CD14-positive monocyte (primary cell): ENCODE data around the gene CAMTA1. TPM values are rescaled to one million over a fixed set of nuclear protein-coding genes. Genes with fewer than 3 reads are reported as not detected.

Experiments used
- DNase-seq, 3 donors: peaks; one replicate each; pipeline ENCODE4 v3.0.0-alpha.2; 2011 to 2022
- H2AFZ ChIP-seq: 2 replicates; pipeline ENCODE4 v1.6.0; 2012; ENCODE audit warnings: mild to moderate bottlenecking, low read depth, low read length, inconsistent platforms; ENCODE audit not compliant: insufficient read depth, poor library complexity, severe bottlenecking
- H3K27ac ChIP-seq, 2 donors: 1 replicate in 1 of 2; 2 replicates in 1 of 2; pipeline ENCODE4 v1.5.1; 2012 to 2013; ENCODE audit warnings: low read length in 2 of 2, control low read depth in 1 of 2, inconsistent platforms in 1 of 2, low read depth in 1 of 2, mild to moderate bottlenecking in 1 of 2
- H3K27me3 ChIP-seq, 2 donors: one replicate each; pipeline versions ENCODE4 v1.6.0 to v1.6.1; 2011 to 2013; ENCODE audit warnings: low read length in 2 of 2; ENCODE audit not compliant: control insufficient read depth in 2 of 2, insufficient read depth in 2 of 2
- H3K36me3 ChIP-seq, 2 donors: replicated peaks in 1 of 2; 1 replicate in 1 of 2; 2 replicates in 1 of 2; pipeline versions ENCODE4 v1.5.1 to v1.6.1; 2012 to 2013; ENCODE audit warnings: low read length in 2 of 2, control low read depth in 1 of 2, inconsistent platforms in 1 of 2, mild to moderate bottlenecking in 1 of 2; ENCODE audit not compliant: insufficient read depth in 2 of 2, control insufficient read depth in 1 of 2
- H3K4me1 ChIP-seq, 2 donors: 1 replicate in 1 of 2; 2 replicates in 1 of 2; pipeline versions ENCODE4 v1.5.1 to v1.6.1; 2012 to 2013; ENCODE audit warnings: low read length in 2 of 2, control low read depth in 1 of 2, inconsistent platforms in 1 of 2, mild to moderate bottlenecking in 1 of 2, moderate library complexity in 1 of 2; ENCODE audit not compliant: insufficient read depth in 2 of 2, control insufficient read depth in 1 of 2
- H3K4me2 ChIP-seq: replicated peaks from 2 replicates; pipeline ENCODE3; 2012; ENCODE audit warnings: low read length, moderate library complexity, mild to moderate bottlenecking; ENCODE audit not compliant: poor library complexity, severe bottlenecking; ENCODE audit errors: extremely low read depth
- H3K4me3 ChIP-seq, 3 experiments: fragments of 200-600 bp in 1 of 3; sonication (generic) in 1 of 3; replicated peaks in 1 of 3; 1 replicate in 2 of 3; 2 replicates in 1 of 3; pipeline ENCODE4 v1.5.1; 2011 to 2013; ENCODE audit warnings: low read length in 3 of 3, mild to moderate bottlenecking in 3 of 3, control low read depth in 2 of 3, low read depth in 2 of 3, inconsistent platforms in 1 of 3, moderate library complexity in 1 of 3
- H3K79me2 ChIP-seq: 2 replicates; pipeline ENCODE4 v1.6.0; 2012; ENCODE audit warnings: mild to moderate bottlenecking, control low read depth, inconsistent platforms, low read length, moderate library complexity; ENCODE audit not compliant: insufficient read depth
- H3K9ac ChIP-seq: 2 replicates; pipeline ENCODE4 v1.6.0; 2017; ENCODE audit warnings: low read length, mild to moderate bottlenecking; ENCODE audit not compliant: insufficient read depth, poor library complexity, severe bottlenecking
- H3K9me3 ChIP-seq, 2 donors: replicated peaks in 1 of 2; 1 replicate in 1 of 2; 2 replicates in 1 of 2; pipeline versions ENCODE4 v1.5.1 to v1.6.1; 2012 to 2013; ENCODE audit warnings: low read length in 2 of 2, control low read depth in 1 of 2; ENCODE audit not compliant: control insufficient read depth in 1 of 2, insufficient read depth in 1 of 2
- H4K20me1 ChIP-seq: 2 replicates; pipeline ENCODE4 v1.6.0; 2012; ENCODE audit warnings: mild to moderate bottlenecking, low read length, control low read depth, moderate library complexity; ENCODE audit not compliant: insufficient read depth
- H3K27ac Mint-ChIP-seq, 7 donors: one replicate each; pipeline ENCODE4 v1.8.0; 2020; ENCODE audit warnings: mild to moderate bottlenecking in 7 of 7, mixed read lengths in 7 of 7, moderate library complexity in 6 of 7, inconsistent platforms in 2 of 7
- H3K27me3 Mint-ChIP-seq, 3 donors: one replicate each; pipeline ENCODE4 v1.8.0; 2021 to 2022; ENCODE audit warnings: low read depth in 3 of 3, mild to moderate bottlenecking in 3 of 3, mixed read lengths in 3 of 3, moderate library complexity in 3 of 3, inconsistent platforms in 1 of 3
- H3K36me3 Mint-ChIP-seq, 2 donors: one replicate each; pipeline ENCODE4 v1.8.0; 2020; ENCODE audit warnings: mixed read lengths in 2 of 2, inconsistent platforms in 1 of 2, mild to moderate bottlenecking in 1 of 2
- H3K4me1 Mint-ChIP-seq: one replicate; pipeline ENCODE4 v1.8.0; 2020; ENCODE audit warnings: mild to moderate bottlenecking, mixed read lengths
- H3K4me3 Mint-ChIP-seq, 2 donors: one replicate each; pipeline ENCODE4 v1.8.0; 2020; ENCODE audit warnings: mild to moderate bottlenecking in 2 of 2, mixed read lengths in 2 of 2, moderate library complexity in 1 of 2
- H3K9me3 Mint-ChIP-seq, 7 donors: one replicate each; pipeline ENCODE4 v1.8.0; 2020 to 2022; ENCODE audit warnings: mixed read lengths in 7 of 7, mild to moderate bottlenecking in 6 of 7, moderate library complexity in 6 of 7, inconsistent platforms in 2 of 7
- WGBS: methylation state at CpG from one replicate; pipeline ENCODE4 v1.1.5; 2013; ENCODE audit warnings: missing lambda C conversion rate; ENCODE audit not compliant: insufficient coverage; 5-methylcytosine and 5-hydroxymethylcytosine counted together
- intact Hi-C, 2 donors: fragments of 100-400 bp; cut with micrococcal nuclease; formaldehyde crosslinking; loops; one replicate each; pipeline versions ENCODE4 v1.15.0 to v1.15.1; 2023
- polyA plus RNA-seq, 3 donors: library from polyadenylated mRNA; depleted of rRNA in 1 of 3; unstranded in 2 of 3; stranded (reverse) in 1 of 3; fragments of 300-500 nt in 2 of 3; fragments of >200 nt in 1 of 3; fragmentation: Illumina TruSeq in 2 of 3; gene quantifications; 1 replicate in 2 of 3; 2 replicates in 1 of 3; pipeline ENCODE4 v1.2.3, GENCODE V29; 2012 to 2021
- TF ChIP-seq, protein P1 (sequence below): fragments of 200-600 bp; IDR thresholded peaks from one replicate; pipeline ENCODE4 v1.8.0; 2022; ENCODE audit warnings: antibody characterized with exemption, mild to moderate bottlenecking

The CAMTA1 gene
- polyA plus RNA-seq, 3 donors, result 52.0 to 89.6 (median 78.3) TPM

DNA sequence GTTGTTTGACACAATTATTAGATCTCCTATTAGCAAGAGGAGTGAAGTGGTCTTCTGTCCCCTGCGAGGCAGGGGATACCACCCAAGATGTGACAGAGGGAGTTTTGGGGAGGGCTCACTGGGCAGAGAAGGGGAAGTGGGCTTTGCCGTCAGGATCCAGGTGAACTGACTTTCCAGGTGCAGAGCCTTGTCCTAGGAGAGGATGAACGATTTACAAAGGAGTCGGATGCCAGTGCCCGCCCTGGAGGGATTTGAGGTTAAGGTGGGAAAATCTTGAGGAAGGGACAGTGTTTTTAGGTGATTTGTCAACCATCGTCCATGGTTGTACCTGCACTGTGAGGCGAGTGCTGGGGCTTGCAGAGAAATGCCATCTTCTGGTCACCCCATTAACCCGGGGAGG lies 201.0 kb downstream of the CAMTA1 start:
- H4K20me1 ChIP-seq, result no peaks in the 10 kb centered on the region
- Mint-ChIP-seq H3K4me1 (no peaks in the 10 kb centered on the region), H3K27ac (no peak overlapping the region), H3K9me3 (peaks cover 0 to 5% (median 0%) of the 10 kb centered on the region in 7 donors), H3K4me3 (no peak overlapping the region), H3K36me3 (no peaks in the 10 kb centered on the region), H3K27me3 (peaks cover 5 to 11% (median 10%) of the 10 kb centered on the region in 3 donors)
- intact Hi-C loops, result no loop called here
- H3K4me3 ChIP-seq, result no peak overlapping the region
- no peaks in the 10 kb centered on the region for H3K9me3 ChIP-seq
- TF ChIP-seq, protein P1, sequence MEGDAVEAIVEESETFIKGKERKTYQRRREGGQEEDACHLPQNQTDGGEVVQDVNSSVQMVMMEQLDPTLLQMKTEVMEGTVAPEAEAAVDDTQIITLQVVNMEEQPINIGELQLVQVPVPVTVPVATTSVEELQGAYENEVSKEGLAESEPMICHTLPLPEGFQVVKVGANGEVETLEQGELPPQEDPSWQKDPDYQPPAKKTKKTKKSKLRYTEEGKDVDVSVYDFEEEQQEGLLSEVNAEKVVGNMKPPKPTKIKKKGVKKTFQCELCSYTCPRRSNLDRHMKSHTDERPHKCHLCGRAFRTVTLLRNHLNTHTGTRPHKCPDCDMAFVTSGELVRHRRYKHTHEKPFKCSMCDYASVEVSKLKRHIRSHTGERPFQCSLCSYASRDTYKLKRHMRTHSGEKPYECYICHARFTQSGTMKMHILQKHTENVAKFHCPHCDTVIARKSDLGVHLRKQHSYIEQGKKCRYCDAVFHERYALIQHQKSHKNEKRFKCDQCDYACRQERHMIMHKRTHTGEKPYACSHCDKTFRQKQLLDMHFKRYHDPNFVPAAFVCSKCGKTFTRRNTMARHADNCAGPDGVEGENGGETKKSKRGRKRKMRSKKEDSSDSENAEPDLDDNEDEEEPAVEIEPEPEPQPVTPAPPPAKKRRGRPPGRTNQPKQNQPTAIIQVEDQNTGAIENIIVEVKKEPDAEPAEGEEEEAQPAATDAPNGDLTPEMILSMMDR, result no peak
- no peak overlapping the region for H3K27ac ChIP-seq
- H3K4me1 ChIP-seq, result no peaks in the 10 kb centered on the region
- H2AFZ ChIP-seq, result no peak overlapping the region
- H3K4me2 ChIP-seq, result no peak overlapping the region
- no peaks in the 10 kb centered on the region for H3K79me2 ChIP-seq
- peaks cover 0 to 5% of the 10 kb centered on the region in 2 donors for H3K27me3 ChIP-seq
- no peak for DNase-seq
- H3K36me3 ChIP-seq, result no peaks in the 10 kb centered on the region
- no peak overlapping the region for H3K9ac ChIP-seq
- WGBS, result 96% methylated on average over 8 of the region's 8 CpGs

DNA sequence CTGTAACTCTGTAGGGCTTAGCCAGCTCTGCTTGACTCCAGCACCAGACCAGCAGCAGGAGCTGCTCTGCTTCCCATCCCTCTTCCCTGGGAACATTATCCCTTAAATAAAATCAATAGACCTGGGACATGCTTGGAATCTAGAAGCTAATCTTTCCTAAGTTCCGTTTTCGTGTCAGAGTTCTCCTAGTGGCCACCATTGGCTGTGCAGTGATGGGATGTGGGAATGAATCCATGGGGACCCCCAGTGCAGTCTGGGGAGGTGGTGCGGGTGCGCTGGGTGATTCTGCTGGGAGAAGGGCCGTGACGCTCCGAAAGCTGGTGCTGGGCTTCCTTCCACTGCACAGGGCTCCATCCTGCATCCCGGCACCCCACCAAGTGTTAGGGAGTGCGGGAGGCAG lies 202.7 kb downstream of the CAMTA1 start:
- intact Hi-C loops, result no loop called here
- no peaks in the 10 kb centered on the region for H3K36me3 Mint-ChIP-seq
- H3K27ac Mint-ChIP-seq, result no peak overlapping the region
- H3K36me3 ChIP-seq, result no peaks in the 10 kb centered on the region
- H3K4me3 Mint-ChIP-seq, result no peak overlapping the region
- peaks cover 0 to 4% of the 10 kb centered on the region in 2 donors for H3K9me3 ChIP-seq
- H3K9me3 Mint-ChIP-seq, result peaks cover 0 to 10% (median 5%) of the 10 kb centered on the region in 7 donors
- no peaks in the 10 kb centered on the region for H4K20me1 ChIP-seq
- peaks cover 5 to 11% (median 9%) of the 10 kb centered on the region in 3 donors for H3K27me3 Mint-ChIP-seq
- no peak overlapping the region for H3K27ac ChIP-seq
- no peaks in the 10 kb centered on the region for H3K79me2 ChIP-seq
- H3K27me3 ChIP-seq, result peaks cover 0 to 5% of the 10 kb centered on the region in 2 donors
- no peak overlapping the region for H3K4me3 ChIP-seq
- no peak overlapping the region for H3K4me2 ChIP-seq
- no peak overlapping the region for H3K9ac ChIP-seq
- H2AFZ ChIP-seq, result no peak overlapping the region
- WGBS, result 94% methylated on average over 4 of the region's 9 CpGs
- DNase-seq, result no peak
- no peaks in the 10 kb centered on the region for H3K4me1 ChIP-seq
- H3K4me1 Mint-ChIP-seq, result no peaks in the 10 kb centered on the region
- TF ChIP-seq, protein P1, result no peak
